AG08395 (cell line): ENCODE data around the gene TERB1.
A peak's percentile ranks its signal among the peaks of the same experiment; 100 is the strongest.

Source experiments
- DNase-seq: peaks from one replicate; pipeline ENCODE4 v3.0.0; 2012; ENCODE audit warnings: mixed read lengths, low spot score

The TERB1 gene

DNA sequence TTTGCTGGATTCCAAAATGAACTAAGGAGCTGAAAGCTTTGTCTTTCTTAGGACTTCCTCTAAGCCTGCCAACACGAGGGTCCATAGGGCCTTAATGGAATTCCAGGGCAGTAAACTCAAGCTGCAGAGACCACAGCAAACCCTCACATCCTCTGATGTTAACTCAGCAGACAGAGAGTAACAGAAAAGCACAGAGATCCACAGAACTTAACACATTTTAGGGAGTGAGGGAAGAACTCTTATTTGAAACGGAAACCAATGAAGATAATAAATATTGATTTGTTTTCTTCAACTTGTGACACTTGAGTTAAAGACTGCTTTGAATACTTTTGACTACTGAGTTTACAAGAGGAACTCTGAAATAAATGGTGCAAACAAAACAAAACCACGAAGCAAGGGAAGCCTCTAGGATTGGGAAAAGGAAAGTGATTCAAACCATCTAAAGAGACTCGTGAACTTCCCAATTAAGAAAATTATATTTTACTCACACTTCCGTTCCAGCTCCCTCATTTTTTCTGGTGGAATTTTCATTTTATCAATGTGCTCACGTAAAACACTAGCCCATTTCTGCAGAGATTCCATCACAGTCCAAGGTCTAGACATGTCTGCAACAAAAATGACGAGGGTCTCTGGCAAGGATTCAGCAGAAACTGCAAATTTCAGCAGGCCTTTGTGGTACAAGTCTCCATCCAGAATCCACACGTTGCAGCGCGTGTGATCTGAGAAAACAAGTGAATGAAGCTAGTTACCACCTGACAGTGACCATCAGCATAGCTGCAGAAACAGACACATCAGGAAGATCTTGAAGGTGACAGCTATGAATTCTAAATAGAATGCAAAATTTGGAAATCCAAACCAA is 59.2 kb downstream of the TERB1 start:
- no peak for DNase-seq

DNA sequence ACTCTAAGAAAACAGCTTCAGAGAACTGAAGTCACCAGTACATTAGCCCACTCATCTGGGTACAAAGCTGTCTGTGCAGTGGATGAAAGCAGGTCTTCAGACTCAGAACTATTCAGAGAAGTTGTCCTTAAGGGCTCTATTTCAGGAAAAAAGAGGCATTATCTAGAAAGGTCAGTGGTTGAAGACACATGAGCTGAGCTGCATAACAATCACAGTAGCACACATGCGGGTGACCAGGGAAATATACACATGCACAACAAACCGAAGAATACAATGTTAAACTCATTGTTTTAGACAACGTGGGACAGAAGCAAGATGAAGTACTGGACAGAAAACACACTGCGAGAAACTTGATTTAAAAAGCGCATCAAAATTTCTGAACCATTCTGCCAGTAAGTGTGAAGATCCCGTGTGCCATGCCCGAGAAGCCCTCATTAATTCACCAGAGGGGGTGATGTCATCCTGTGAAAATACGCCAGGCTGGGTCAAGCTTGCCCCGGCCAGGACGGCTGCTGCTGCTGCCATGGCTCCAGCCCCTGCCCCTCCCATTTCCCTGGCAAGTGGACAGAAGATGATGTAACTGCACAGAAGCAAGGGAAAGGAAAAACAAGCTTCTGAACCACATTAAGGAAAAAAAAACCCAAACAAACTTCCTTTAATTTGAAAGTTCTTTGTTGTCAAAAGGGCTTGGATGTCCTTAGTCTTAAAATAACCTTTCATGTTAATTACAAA is 60.0 kb downstream of the TERB1 start:
- peak; percentile 95 for DNase-seq

DNA sequence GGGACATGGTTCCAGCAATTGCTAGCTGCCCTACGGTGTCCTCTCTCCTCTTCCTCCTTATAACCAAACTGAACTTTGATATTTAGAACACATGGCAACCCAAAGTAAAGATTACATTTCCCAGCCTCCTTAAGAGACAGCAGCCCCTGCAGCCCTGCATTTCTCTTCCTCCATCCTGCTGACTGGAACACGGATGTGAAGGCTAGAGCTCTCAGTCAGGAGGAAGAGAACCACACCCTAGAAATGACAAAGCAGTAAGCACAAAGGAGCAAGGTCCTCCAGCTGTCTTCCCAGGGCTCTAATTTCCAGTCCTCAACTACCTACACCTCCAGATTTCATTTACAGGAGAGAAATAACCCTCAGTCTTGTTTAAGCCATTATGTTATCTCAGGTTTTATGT is 60.9 kb downstream of the TERB1 start:
- peak; percentile 24 for DNase-seq

DNA sequence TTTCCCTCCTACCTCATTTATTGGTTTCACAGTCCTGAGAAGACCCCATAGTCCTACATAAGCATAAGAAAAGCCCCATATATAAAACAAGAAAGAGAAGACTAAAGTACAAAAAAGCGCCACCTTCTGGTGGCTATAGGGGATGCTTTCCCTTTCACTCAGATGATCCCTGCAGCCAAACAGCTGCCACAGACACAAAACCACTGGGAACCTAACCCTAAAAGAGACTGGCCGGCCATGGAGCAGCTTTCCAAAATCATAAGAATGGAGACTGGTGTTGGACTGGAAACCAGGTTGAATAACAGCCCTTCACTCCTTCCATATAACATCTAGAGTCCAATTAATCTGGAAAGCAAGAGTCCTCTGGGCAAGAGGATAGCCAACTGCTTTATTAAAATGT is 61.4 kb downstream of the TERB1 start:
- peak; percentile 68 for DNase-seq

DNA sequence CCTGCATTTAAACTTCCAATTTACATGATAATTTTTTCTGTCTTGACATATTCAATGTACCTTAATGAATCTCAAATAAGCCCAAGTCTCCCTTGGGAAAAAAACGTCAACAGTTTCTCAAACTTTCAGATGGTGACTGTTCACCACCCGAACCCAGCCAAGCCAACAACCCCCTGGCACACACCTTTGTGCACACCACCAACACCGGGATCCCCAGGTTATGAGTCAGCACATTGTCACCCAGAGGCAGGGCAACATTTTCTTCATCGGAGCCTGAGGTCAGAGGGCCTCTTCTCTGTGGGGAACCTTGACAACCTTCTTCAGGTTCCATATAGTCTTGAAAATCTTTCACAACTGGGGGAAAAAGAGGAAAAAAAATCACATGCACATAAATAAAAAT is 65.5 kb downstream of the TERB1 start:
- DNase-seq, result no peak

DNA sequence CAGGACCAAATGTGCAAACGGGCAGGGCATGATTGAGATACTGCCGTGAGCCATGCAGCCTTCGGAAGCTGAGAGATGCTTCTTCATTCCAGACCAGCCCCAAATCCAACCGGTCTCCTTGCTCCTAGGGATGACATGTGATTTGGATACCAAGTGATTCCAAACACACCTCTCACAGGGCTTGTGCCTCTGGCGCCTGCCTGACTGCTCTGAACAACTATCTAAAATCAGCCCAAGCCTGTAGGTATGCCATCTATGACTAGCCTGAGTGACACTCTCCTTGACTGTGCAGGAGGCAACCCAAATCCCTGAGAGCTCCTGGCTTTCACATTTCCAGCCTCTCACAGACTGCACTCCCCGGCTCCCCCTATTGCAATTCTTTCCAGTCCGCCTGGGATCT is 70.3 kb downstream of the TERB1 start:
- no peak for DNase-seq

DNA sequence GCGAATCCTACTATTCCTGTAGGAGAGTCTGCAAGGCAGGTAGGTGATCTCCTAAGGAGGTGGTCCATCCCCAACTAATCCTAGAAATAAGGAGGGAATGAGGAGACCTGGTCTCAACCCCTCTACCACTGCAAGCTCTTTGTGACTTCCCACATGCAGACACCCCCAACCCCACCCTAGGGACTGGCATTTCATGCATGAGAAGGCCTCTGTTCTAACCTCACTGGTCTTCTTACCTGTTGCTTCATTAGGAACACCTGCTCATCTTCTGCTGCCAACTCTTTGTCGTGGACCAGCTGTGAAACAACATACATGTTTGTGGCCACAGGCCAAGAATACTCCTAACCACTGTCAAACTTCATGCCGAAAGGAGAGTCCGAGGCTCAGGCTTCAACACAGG is 72.6 kb downstream of the TERB1 start:
- no peak for DNase-seq

DNA sequence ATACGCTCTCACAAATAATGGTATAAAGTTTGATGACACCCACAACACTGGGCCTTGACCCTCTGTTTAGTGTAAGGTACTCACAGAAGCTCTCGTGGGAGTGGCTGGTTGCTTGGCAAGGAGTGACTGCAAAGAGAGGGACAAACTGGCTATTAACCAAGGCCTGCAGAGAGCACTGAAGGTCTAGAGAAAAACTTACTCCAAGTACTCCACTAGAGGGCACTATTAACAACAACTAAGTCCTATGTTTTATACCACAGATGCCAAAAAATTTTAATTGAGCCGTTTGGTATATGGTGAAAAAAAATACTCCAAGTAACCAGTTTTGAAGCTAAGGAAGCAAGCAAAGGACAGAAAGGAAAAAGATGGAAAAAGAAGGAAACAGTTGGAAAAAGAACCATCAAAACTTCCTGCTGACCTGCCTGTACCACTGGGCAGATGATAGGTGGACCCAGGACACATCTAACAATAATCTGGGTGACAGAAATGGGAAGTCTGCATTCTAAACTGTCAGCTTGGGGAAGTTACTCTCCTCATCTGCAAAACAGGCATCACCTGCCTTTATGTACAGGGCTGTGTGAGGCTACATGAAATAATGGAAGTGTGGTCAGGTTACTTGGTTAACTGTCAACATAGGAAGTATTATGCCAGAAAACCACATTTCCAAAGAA is 73.1 kb downstream of the TERB1 start:
- DNase-seq, result peak; percentile 82

DNA sequence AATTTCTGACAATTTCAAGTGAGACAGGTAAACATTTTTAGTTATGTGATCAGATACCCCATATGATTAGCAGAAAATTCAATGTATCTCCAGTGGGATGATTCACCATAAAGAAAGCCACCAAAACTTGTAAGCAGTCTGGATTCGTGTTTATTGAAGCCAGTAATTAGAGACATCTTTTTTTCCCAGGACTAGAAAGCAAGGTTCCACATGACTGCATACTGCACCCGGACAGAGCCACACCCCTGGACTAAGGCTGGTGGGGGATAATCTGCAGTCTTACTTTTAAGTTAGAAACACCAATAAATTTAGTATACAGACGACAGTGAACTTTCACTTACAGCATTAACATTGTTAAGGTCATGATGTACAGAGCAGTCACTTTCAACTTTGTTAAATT is 80.6 kb downstream of the TERB1 start:
- peak; percentile 38 for DNase-seq

DNA sequence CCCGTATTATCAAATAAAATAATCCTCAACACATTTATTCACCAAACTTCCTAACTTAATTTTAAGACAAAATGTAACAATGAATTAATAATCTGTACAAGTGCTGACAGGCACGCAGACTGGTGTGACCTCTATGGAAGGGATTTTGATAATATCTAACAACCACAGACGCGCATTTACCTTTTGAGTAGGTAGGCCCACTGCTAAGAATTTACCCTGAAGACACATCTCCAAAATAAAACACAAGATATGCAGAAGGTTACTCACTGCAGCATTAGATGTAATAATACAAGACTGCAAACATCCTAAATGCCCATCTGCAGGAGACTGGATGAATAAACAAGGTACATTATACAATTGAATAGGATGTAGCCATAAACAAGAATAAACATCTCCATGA is 82.1 kb downstream of the TERB1 start:
- no peak for DNase-seq

DNA sequence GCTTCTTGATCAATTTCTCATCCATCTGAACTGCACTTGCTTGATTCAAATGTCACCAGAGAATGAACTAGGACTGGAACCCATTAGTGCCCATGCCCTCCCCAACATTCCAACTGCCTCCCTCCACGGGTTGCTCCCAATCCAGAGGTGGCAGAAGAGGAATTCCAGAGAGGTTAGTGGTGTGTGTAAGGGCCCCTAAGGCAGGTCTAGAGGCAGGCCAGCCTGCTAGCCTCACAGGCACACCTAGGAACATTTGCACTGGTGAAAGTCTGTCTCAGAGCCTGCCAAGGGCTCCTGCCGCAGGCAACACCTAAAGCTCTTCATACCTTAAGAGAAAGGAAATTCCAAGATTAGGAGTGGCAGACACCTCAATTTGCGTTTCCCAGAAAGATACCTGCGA is 83.6 kb downstream of the TERB1 start:
- DNase-seq, result no peak

DNA sequence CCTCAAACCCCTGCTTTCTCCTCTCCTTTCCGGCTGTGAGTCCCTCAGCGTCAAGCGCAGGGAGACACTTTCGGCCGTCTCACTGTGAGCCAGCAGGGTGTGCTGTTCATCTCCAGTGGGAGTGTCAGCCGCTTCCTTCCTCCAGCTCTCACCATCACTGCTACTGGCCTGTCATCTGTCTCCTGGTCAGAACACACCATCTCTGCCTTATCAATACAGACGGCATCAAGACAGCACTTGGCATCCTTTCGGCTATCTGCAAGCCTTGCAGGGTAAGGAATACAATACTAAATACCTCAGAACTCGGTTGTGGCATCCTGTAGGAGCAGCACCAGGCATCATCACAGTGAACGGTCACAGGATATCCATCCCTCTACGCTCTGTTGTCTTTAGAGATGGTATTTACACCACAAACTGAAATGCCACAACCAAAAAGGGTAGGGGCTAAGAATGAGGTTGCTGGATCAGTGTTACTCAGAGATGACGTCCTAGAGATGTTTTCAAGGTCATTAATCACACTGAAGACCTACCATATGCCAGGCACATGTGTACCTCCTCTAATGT is 84.2 kb downstream of the TERB1 start:
- DNase-seq, result peak; percentile 84

DNA sequence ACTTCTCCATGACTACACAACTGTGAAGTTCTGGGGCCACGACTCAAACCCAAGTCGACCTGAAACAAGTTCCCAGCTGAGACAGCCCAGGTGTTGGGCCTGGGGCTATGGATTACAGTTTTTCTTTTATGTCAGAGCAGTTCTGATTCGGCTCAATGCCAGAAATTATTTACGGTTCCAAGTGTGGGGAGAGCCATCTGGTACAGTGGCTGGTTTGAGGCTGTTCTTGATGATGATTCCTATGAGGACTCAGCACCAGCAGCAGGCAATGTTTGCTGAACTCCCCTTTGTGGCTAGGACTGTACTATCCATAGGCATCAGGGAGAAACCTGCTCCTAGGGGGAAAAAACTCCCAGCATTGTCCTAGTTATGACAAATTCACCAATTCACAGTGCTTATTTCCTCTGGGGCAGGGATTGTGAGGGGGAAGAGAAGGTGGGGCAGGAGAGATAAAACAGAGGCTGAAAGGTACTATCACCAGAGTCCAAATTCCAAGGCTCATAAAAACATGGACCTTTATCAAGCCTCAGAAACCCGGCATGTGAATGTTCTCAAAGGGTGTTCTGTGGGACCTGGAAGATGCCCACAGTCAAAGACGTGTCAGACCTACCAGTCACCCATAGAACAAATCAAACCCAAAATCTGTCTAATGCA is 86.6 kb downstream of the TERB1 start:
- no peak for DNase-seq

DNA sequence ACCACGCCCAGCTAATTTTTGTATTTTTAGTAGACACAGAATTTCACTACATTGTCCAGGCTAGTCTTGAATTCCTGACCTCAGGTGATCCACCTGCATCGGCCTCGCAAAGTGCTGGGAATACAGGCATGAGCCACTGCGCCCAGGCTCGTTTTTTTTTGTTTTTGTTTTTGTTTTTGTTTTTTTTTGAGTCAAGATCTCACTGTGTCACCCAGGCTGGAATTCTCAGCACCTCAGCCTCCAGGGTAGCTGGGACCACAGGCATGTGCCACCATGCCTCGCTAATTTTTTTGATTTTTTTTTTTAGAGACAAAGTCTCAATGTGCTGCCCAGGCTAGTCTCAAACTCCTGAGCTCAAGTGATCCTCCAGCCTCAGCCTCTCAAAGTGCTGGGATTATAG is 87.3 kb downstream of the TERB1 start:
- DNase-seq, result no peak

DNA sequence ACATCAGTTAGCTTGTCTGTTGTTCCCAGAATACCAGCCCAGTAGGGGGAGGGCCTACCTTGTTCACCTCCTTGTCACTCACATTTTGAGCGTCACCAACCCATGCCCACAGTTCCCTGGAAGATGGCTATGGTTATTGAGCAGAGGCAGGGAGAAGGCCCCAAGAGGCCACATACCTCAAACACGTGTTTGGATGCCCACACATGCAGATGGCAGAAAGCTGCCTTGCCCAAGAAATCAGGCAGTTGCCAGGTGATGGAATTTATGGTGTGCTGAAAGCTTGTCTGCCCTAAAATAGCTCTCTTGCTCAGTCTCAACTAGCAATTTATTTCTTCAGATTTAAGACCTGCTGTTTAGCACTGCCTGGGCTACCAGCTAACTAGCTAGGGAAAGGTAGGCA is 88.3 kb downstream of the TERB1 start:
- DNase-seq, result no peak

DNA sequence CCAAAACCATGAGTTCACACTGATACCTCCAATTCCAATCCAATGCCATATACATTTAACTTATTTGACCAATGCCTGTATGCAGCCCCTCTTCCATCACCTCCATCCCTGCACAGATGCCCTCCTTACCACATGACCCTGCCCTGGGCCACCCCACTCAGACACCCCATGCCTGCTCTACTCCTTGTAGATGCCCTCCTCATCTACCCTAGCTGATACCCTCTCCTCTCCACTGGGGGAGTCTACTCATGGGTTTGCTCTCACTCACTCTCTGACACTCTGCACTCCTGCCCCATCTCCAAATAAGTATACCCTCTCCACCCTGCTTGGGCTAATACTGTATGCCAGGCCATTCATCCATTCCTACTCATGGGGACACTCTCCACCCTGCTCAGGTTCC is 88.9 kb downstream of the TERB1 start:
- no peak for DNase-seq

DNA sequence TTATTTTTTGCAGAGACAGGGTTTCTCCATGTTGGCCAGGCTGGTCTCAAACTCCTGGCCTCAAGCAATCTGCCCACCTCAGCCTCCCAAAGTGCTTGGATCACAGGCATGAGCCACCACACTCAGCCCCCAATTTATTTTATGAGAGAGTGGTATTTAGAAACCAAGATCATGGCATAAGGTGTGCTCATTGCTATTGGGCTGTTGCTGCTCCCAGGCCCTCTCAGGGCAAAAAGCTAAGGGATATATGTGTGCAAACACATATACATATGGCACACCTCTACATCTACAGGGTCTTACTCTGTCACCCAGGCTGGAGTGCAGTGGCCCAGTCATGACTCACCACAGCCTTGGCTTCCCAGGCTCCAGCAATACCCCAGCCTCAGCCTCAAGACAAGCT is 89.8 kb downstream of the TERB1 start:
- DNase-seq, result no peak

DNA sequence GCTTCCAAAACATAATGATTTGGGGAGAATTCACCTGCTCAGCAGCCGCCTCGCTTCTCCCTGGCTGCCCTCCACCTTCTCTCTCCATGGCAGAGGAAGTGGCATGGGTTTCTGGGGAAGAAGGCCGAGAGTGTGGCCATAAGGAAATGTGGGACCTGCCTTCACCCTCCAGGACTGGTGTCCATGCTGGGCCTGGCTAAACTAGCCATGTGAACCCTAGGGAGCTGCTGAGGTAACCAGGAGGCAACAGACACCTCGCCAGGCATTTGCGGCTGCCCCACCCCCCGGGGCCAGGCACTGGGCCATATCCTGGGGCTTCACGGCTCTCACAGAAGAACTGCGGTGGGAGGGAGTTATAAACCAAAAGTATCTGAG is 94.9 kb downstream of the TERB1 start:
- no peak for DNase-seq

DNA sequence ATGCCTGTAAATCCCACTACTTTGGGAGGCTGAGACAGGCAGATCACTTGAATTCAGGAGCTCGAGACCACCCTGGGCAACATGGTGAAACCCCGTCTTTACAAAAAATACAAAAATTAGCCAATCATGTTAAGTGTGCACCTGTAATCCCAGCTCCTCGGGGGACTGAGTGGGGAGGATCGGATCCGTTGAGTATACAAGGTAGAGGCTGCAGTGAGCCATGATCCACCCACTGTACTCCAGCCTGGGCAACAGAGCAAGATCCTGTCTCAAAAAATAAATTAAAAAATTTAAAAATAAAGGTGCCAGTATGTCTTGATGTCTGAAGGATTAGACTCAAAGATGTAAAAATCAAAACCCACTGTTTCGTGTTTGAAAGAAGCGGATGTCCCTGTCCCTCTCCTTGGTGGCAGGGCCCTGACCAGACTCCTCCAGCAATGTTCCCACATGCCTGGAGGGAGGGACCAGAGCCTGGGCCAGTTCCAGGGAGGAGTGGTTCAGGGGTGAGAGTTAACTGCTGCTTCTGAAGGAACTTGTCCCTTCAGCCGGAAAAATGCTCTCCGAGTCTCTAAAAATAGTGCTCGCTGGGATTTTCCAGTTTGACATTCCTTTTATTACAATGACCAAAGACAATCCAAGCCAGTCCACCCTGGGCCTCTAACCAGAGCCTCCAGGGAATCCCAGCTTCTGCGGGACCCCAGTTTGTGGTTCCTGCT is 95.4 kb downstream of the TERB1 start:
- DNase-seq, result peak; percentile 76
